Prostate gland (tissue), 2 donors: ENCODE data around the gene ARHGAP42.

ENCODE experiments used
- CTCF ChIP-seq, 4 experiments: fragments of 200-600 bp in 2 of 4; fragments of 450-650 bp in 2 of 4; sonication (generic) in 2 of 4; IDR thresholded peaks; 1 replicate in 3 of 4; 2 replicates in 1 of 4; pipeline ENCODE4 v1.5.1; 2016 to 2019; ENCODE audit warnings: antibody characterized with exemption in 4 of 4, mild to moderate bottlenecking in 2 of 4, moderate library complexity in 2 of 4
- POLR2A ChIP-seq: fragments of 450-650 bp; IDR thresholded peaks from one replicate; pipeline ENCODE4 v1.6.1; 2016; ENCODE audit warnings: antibody characterized with exemption, mild to moderate bottlenecking

- TF ChIP-seq CTCF (IDR thresholded peaks at IDR 0.05) (no peak), POLR2A (no peak)
These were observed 7.0 kb upstream of the ARHGAP42 start for GRCh38 chr11:100680070-100680469.
